Neutrophil (primary cell): ENCODE data around the gene KCNJ13.

Experiments used
- H3K27ac ChIP-seq: fragments of 200-600 bp; sonication (generic); 2 replicates; pipeline ENCODE4 v1.5.1; 2016; ENCODE audit warnings: mild to moderate bottlenecking, moderate library complexity
- H3K27me3 ChIP-seq: fragments of 200-600 bp; sonication (generic); 2 replicates; pipeline ENCODE4 v1.6.0; 2016; ENCODE audit warnings: mild to moderate bottlenecking
- H3K36me3 ChIP-seq: fragments of 200-600 bp; sonication (generic); 2 replicates; pipeline ENCODE4 v1.5.1; 2017
- H3K4me1 ChIP-seq, 2 experiments: fragments of 200-600 bp in 1 of 2; sonication (generic) in 1 of 2; 1 replicate in 1 of 2; 2 replicates in 1 of 2; pipeline versions ENCODE4 v1.5.1 to v1.6.1; 2013 to 2016; ENCODE audit warnings: low read depth in 1 of 2, low read length in 1 of 2, mild to moderate bottlenecking in 1 of 2, moderate library complexity in 1 of 2; ENCODE audit not compliant: control insufficient read depth in 1 of 2, insufficient read depth in 1 of 2
- H3K4me3 ChIP-seq, 2 experiments: fragments of 200-600 bp in 1 of 2; sonication (generic) in 1 of 2; 1 replicate in 1 of 2; 2 replicates in 1 of 2; pipeline ENCODE4 v1.5.1; 2013 to 2016; ENCODE audit warnings: low read depth in 1 of 2, low read length in 1 of 2, mild to moderate bottlenecking in 1 of 2, moderate library complexity in 1 of 2
- H3K9me3 ChIP-seq: fragments of 200-600 bp; sonication (generic); 2 replicates; pipeline ENCODE4 v1.5.1; 2016
- CTCF ChIP-seq: fragments of 200-600 bp; sonication (generic); IDR thresholded peaks from 2 replicates; pipeline ENCODE4 v1.5.1; 2016; ENCODE audit warnings: antibody characterized with exemption

The KCNJ13 gene

GRCh38 chr2:232794981-232795380 lies 18.6 kb upstream of the KCNJ13 start:
- Histone ChIP-seq H3K9me3 (no peaks in the 10 kb centered on the region), H3K27ac (no peak overlapping the region), H3K4me1 (no peaks in the 10 kb centered on the region), H3K27me3 (no peaks in the 10 kb centered on the region), H3K4me3 (no peak overlapping the region), H3K36me3 (peaks cover 72% of the 10 kb centered on the region)
- TF ChIP-seq CTCF = no peak

- Histone ChIP-seq H3K4me1 (no peaks in the 10 kb centered on the region), H3K4me3 (no peak overlapping the region), H3K36me3 (peaks cover 81% of the 10 kb centered on the region), H3K9me3 (no peaks in the 10 kb centered on the region), H3K27ac (no peak overlapping the region), H3K27me3 (no peaks in the 10 kb centered on the region)
- TF ChIP-seq CTCF = no peak
Observed at GRCh38 chr2:232793271-232793670, 16.9 kb upstream of the KCNJ13 start.

GRCh38 chr2:232791518-232791917 lies 15.2 kb upstream of the KCNJ13 start:
- Histone ChIP-seq H3K27ac (no peak overlapping the region), H3K27me3 (no peaks in the 10 kb centered on the region), H3K4me3 (no peak overlapping the region), H3K36me3 (peaks cover 84% of the 10 kb centered on the region), H3K9me3 (no peaks in the 10 kb centered on the region), H3K4me1 (no peaks in the 10 kb centered on the region)
- TF ChIP-seq CTCF = no peak

GRCh38 chr2:232789082-232789481 lies 12.7 kb upstream of the KCNJ13 start:
- Histone ChIP-seq H3K27me3 (no peaks in the 10 kb centered on the region), H3K9me3 (no peaks in the 10 kb centered on the region), H3K27ac (no peak overlapping the region), H3K4me3 (no peak overlapping the region), H3K36me3 (peaks cover 67% of the 10 kb centered on the region), H3K4me1 (no peaks in the 10 kb centered on the region)
- no peak for TF ChIP-seq CTCF

- no peak for TF ChIP-seq CTCF
- H3K27me3 ChIP-seq = no peaks in the 10 kb centered on the region
- H3K4me3 ChIP-seq = no peak overlapping the region
- H3K36me3 ChIP-seq = peaks cover 62% of the 10 kb centered on the region
- no peaks in the 10 kb centered on the region for H3K4me1 ChIP-seq
- no peak overlapping the region for H3K27ac ChIP-seq
- no peaks in the 10 kb centered on the region for H3K9me3 ChIP-seq
Observed at GRCh38 chr2:232787806-232788205, 11.4 kb upstream of the KCNJ13 start.

- Histone ChIP-seq H3K36me3 (peaks cover 40% of the 10 kb centered on the region), H3K4me1 (no peaks in the 10 kb centered on the region), H3K27ac (no peak overlapping the region), H3K4me3 (no peak overlapping the region), H3K27me3 (no peaks in the 10 kb centered on the region), H3K9me3 (no peaks in the 10 kb centered on the region)
- no peak for TF ChIP-seq CTCF
Observed at GRCh38 chr2:232783278-232783677, 6.9 kb upstream of the KCNJ13 start.
